Measurements from ENCODE around the gene TLR10.
"Not testable (repeated sequence)": the region's sequence is repeated elsewhere in the genome, so short reads cannot be mapped to it uniquely, and the experiment has no call there.

DNA sequence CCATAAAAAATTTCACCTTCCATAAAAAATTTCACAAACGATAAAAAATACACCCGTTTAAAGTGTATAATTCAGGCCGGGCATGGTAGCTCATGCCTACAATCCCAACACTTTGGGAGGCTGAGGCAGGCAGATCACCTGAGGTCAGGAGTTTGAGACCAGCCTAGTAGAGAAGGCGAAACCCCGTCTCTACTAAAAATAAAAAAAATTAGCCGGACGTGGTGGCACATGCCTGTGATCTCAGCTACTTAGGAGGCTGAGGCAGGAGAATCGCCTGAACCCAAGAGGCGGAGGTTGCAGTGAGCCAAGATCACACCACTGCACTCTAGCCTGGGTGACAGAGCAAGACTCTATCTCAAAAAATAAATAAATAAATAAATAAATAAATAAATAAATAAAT lies 23.5 kb upstream of the TLR10 start:
- TF ChIP-seq POLR2A (IDR thresholded peaks at IDR 0.05; ENCODE audit: low read length); GATA1 (IDR thresholded peaks at IDR 0.05; ENCODE audit: low read depth, low read length): not testable (repeated sequence)

All from erythroblast (primary cell).